Stimulated activated effector memory CD8-positive, alpha-beta T cell treated with anti-CD3 and anti-CD28 coated beads, Interleukin-12 subunit alpha, Interleukin-12 subunit beta, amount 100 ng/mL, for 72 hours (primary cell): Measurements from ENCODE around the gene BCAR1.

Experiments used
- ATAC-seq: fragments of 150-1000 bp; cut with Tn5 transposase; 2 replicates; pipeline ENCODE4 v1.10.0; 2021
- DNase-seq, 2 donors: peaks; one replicate each; pipeline ENCODE4 v3.0.0; 2021 to 2022; ENCODE audit warnings: low spot score in 2 of 2
- H3K27ac Mint-ChIP-seq: one replicate; pipeline ENCODE4 v1.8.0; 2022; ENCODE audit warnings: mild to moderate bottlenecking, mixed read lengths
- H3K36me3 Mint-ChIP-seq: one replicate; pipeline ENCODE4 v1.8.0; 2022; ENCODE audit warnings: mild to moderate bottlenecking, mixed read lengths
- H3K4me1 Mint-ChIP-seq: one replicate; pipeline ENCODE4 v1.8.0; 2022; ENCODE audit warnings: mixed read lengths
- H3K4me3 Mint-ChIP-seq: one replicate; pipeline ENCODE4 v1.8.0; 2022; ENCODE audit warnings: mild to moderate bottlenecking, mixed read lengths
- H3K9me3 Mint-ChIP-seq: one replicate; pipeline ENCODE4 v1.8.0; 2022; ENCODE audit warnings: mixed read lengths

BCAR1 gene

GRCh38 chr16:75197522-75198134 is 53.8 kb downstream of the BCAR1 start:
- H3K9me3 Mint-ChIP-seq = no peaks in the 10 kb centered on the region
- H3K27ac Mint-ChIP-seq = no peak overlapping the region
- H3K36me3 Mint-ChIP-seq = no peaks in the 10 kb centered on the region
- H3K4me3 Mint-ChIP-seq = no peak overlapping the region
- H3K4me1 Mint-ChIP-seq = peaks cover 18% of the 10 kb centered on the region
- ATAC-seq (no peak), DNase-seq (no peak)

GRCh38 chr16:75196836-75197235 is 54.6 kb downstream of the BCAR1 start:
- no peak overlapping the region for H3K27ac Mint-ChIP-seq
- H3K36me3 Mint-ChIP-seq = no peaks in the 10 kb centered on the region
- H3K4me3 Mint-ChIP-seq = no peak overlapping the region
- no peak for DNase-seq
- ATAC-seq = no peak
- H3K9me3 Mint-ChIP-seq = no peaks in the 10 kb centered on the region
- H3K4me1 Mint-ChIP-seq = peaks cover 18% of the 10 kb centered on the region

DNA sequence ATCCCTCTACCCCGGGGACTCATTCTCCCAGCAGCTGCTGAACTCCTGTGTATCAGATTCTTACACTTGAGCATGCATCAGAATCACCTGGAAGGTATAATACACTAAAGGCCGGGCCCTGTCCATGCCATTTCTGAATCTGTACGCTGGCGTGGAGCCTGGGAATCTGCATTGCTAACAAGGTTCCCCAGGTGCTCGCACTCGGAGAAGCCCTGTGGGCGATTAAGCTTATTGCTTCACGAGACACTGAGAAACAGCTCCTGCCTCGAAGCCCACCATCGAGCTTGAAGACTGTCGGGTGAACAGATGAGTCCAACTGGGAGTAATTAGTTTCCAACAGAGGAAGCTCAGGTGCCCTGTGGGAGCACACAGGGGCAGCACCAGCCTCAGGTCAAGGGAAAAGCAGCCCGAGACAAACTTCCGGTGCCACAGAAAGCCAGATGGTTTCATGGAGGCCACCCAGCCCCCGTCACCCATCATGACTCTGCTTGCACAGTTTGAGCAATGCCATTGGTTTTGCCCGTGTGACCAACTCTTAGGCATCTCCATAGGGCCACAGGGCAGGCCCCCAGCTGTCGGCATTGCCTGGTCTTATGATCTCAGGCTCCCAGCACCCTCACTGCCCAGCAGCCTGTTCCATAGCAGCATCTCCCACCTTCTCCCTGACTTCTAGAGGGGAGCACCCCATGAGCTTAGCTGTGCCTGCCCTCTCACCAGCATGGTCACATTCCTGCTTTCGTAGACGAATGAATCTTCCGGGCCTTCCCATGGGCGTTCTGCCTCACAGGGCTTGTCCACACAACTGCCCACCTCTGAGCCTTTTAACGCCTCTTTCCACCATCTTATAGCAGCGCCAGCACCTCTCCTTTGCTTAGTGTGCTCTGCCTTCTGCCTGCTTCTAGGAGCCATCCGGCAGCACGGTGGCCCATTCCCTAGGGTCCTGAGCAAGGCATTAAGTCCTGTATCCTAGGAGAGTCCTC is 55.3 kb downstream of the BCAR1 start:
- Mint-ChIP-seq H3K36me3 (no peaks in the 10 kb centered on the region), H3K4me3 (no peak overlapping the region), H3K9me3 (no peaks in the 10 kb centered on the region), H3K27ac (no peak overlapping the region), H3K4me1 (peaks cover 15% of the 10 kb centered on the region)
- DNase-seq (no peak), ATAC-seq (no peak)

GRCh38 chr16:75193730-75194444 is 57.5 kb downstream of the BCAR1 start:
- H3K36me3 Mint-ChIP-seq = no peaks in the 10 kb centered on the region
- H3K27ac Mint-ChIP-seq = no peak overlapping the region
- no peak overlapping the region for H3K4me3 Mint-ChIP-seq
- H3K9me3 Mint-ChIP-seq = no peaks in the 10 kb centered on the region
- DNase-seq = no peak
- H3K4me1 Mint-ChIP-seq = peaks cover 7% of the 10 kb centered on the region
- no peak for ATAC-seq

- Mint-ChIP-seq H3K9me3 (no peaks in the 10 kb centered on the region), H3K4me3 (no peak overlapping the region), H3K4me1 (peaks cover 7% of the 10 kb centered on the region), H3K36me3 (no peaks in the 10 kb centered on the region), H3K27ac (no peak overlapping the region)
- DNase-seq (no peak), ATAC-seq (no peak)
Measured at GRCh38 chr16:75193265-75193650, 58.2 kb downstream of the BCAR1 start.

- peaks cover 3% of the 10 kb centered on the region for H3K4me1 Mint-ChIP-seq
- no peaks in the 10 kb centered on the region for H3K9me3 Mint-ChIP-seq
- no peak for ATAC-seq
- no peak overlapping the region for H3K4me3 Mint-ChIP-seq
- H3K36me3 Mint-ChIP-seq = no peaks in the 10 kb centered on the region
- H3K27ac Mint-ChIP-seq = no peak overlapping the region
- no peak for DNase-seq
Measured at GRCh38 chr16:75192606-75193264, 58.7 kb downstream of the BCAR1 start.

GRCh38 chr16:75189638-75190245 is 61.7 kb downstream of the BCAR1 start:
- H3K9me3 Mint-ChIP-seq = no peaks in the 10 kb centered on the region
- no peak for ATAC-seq
- no peak for DNase-seq
- H3K4me1 Mint-ChIP-seq = no peaks in the 10 kb centered on the region
- no peaks in the 10 kb centered on the region for H3K36me3 Mint-ChIP-seq
- no peak overlapping the region for H3K4me3 Mint-ChIP-seq
- no peak overlapping the region for H3K27ac Mint-ChIP-seq

DNA sequence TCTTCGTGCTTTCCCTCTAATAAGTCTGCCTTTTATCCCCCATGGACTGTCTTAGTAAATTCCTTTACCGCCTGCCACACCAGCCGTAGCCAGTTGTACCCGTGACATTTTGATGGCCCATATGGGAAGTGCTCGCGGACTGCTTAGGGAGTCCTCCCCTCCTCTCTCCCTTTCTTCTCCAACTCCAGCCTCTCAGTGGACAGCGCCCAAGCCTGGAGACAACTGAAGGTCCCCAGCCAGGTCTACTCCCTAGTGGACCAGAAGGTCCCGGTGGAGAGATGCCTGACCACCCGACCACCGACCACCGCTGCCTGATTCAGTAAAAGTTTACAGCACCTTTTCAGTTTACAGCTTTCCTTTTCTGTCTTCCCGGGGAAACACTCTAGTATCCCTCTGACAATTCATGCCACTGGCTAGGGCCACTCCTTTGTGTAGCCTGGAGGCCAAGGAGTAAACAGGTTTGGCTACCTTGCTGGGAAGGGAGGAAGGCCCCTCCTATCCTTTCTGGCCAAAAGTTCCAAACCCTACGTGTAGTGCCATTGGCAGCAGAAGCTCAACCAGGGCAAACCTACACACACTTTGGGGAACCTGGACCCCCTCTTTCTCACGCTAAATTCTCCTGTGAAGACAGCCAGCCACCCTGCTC is 62.5 kb downstream of the BCAR1 start:
- ATAC-seq (no peak), DNase-seq (no peak)
- Mint-ChIP-seq H3K36me3 (no peaks in the 10 kb centered on the region), H3K4me3 (no peak overlapping the region), H3K27ac (no peak overlapping the region), H3K4me1 (no peaks in the 10 kb centered on the region), H3K9me3 (no peaks in the 10 kb centered on the region)

DNA sequence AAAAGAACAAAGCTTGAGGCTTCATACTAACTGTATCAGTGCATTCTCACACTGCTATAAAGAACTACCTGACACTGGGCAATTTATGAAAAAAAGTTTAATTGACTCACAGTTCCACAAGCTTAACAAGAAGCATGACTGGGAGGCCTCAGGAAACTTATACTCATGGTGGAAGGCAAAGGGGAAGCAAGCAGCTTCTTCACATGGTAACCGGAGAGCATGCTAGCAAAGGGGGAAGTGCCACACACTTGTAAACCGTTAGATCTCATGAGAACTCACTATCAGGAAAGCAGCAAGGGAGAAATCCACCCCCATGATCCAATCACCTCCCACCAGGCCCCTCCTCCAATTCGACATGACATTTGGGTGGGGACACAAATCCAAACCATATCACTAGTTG is 69.8 kb downstream of the BCAR1 start:
- no peaks in the 10 kb centered on the region for H3K36me3 Mint-ChIP-seq
- no peaks in the 10 kb centered on the region for H3K4me1 Mint-ChIP-seq
- H3K9me3 Mint-ChIP-seq = peaks cover 12% of the 10 kb centered on the region
- no peak for ATAC-seq
- DNase-seq = no peak
- no peak overlapping the region for H3K4me3 Mint-ChIP-seq
- H3K27ac Mint-ChIP-seq = no peak overlapping the region

GRCh38 chr16:75179208-75179607 is 72.2 kb downstream of the BCAR1 start:
- Mint-ChIP-seq H3K9me3 (peaks cover 22% of the 10 kb centered on the region), H3K27ac (no peak overlapping the region), H3K4me1 (no peaks in the 10 kb centered on the region), H3K4me3 (no peak overlapping the region), H3K36me3 (no peaks in the 10 kb centered on the region)
- ATAC-seq = no peak
- no peak for DNase-seq
